Heart left ventricle (tissue), 16 donors: ENCODE data around the gene ARHGAP40. TPM values are rescaled to one million over a fixed set of nuclear protein-coding genes. Genes with fewer than 3 reads are reported as not detected.

Source experiments
- ATAC-seq, 4 donors: fragments of 200-7000 bp; cut with Tn5 transposase; one replicate each; pipeline ENCODE4 v1.9.1; 2020 to 2022; ENCODE audit warnings: moderate library complexity in 4 of 4, mild to moderate bottlenecking in 3 of 4, moderate number of reproducible peaks in 1 of 4
- DNase-seq, 5 donors: peaks; one replicate each; pipeline ENCODE4 v3.0.0-alpha.2; 2020
- H3K27ac ChIP-seq, 12 donors: fragments of 200-600 bp; sonication (generic) in 4 of 12; one replicate each; pipeline versions ENCODE4 v1.5.0 to v1.8.0; 2016 to 2022; ENCODE audit warnings: mild to moderate bottlenecking in 2 of 12
- H3K27me3 ChIP-seq, 9 donors: fragments of 200-600 bp; sonication (generic) in 2 of 9; one replicate each; pipeline versions ENCODE4 v1.5.1 to v1.8.0; 2016 to 2022; ENCODE audit warnings: mild to moderate bottlenecking in 3 of 9
- H3K36me3 ChIP-seq, 9 donors: fragments of 200-600 bp; sonication (generic) in 2 of 9; one replicate each; pipeline versions ENCODE4 v1.5.0 to v1.8.0; 2018 to 2022; ENCODE audit warnings: mild to moderate bottlenecking in 2 of 9
- H3K4me1 ChIP-seq, 12 donors: fragments of 200-600 bp; sonication (generic) in 4 of 12; one replicate each; pipeline versions ENCODE4 v1.5.0 to v1.8.0; 2016 to 2022; ENCODE audit warnings: mild to moderate bottlenecking in 3 of 12
- H3K4me3 ChIP-seq, 12 donors: fragments of 200-600 bp; sonication (generic) in 4 of 12; one replicate each; pipeline versions ENCODE4 v1.5.0 to v1.8.0; 2017 to 2022; ENCODE audit warnings: mild to moderate bottlenecking in 9 of 12, moderate library complexity in 4 of 12
- H3K9me3 ChIP-seq, 12 donors: fragments of 200-600 bp; sonication (generic) in 4 of 12; one replicate each; pipeline versions ENCODE4 v1.5.0 to v1.8.0; 2016 to 2022; ENCODE audit warnings: mild to moderate bottlenecking in 1 of 12
- CTCF ChIP-seq, 12 donors: fragments of 200-600 bp; sonication (generic) in 4 of 12; IDR thresholded peaks; one replicate each; pipeline versions ENCODE4 v1.5.0 to v1.8.0; 2018 to 2022; ENCODE audit warnings: antibody characterized with exemption in 12 of 12, mild to moderate bottlenecking in 5 of 12
- POLR2A ChIP-seq, 2 donors: fragments of 450-650 bp; IDR thresholded peaks; one replicate each; pipeline ENCODE4 v1.6.1; 2017; ENCODE audit warnings: antibody characterized with exemption in 2 of 2, mild to moderate bottlenecking in 2 of 2, moderate library complexity in 2 of 2
- WGBS, 4 donors: extraction: QIAGEN DNeasy Blood & Tissue Kit in 2 of 4; methylation state at CpG; one replicate each; pipeline versions ENCODE4 v1.1.5 to v1.1.7; 2013 to 2018; 5-methylcytosine and 5-hydroxymethylcytosine counted together
- intact Hi-C, 10 donors: fragments of 100-400 bp; cut with DNase I; formaldehyde crosslinking; loops; one replicate each; pipeline versions ENCODE4 v1.11.1 to v1.14.2; 2022
- polyA plus RNA-seq, 2 donors: library from polyadenylated mRNA; stranded (reverse); fragments of 200-250 nt; gene quantifications; one replicate each; pipeline ENCODE4 v1.2.3, GENCODE V29; 2013
- total RNA-seq, 9 donors: library from RNA; depleted of rRNA in 2 of 9; stranded (reverse); fragments of >200 nt in 2 of 9; fragmentation: NEBNext Ultra II Directional in 3 of 9; extraction: Animal tissue kit (Norgen Biotek cat#: 25700) in 3 of 9; gene quantifications; one replicate each; pipeline versions ENCODE4 v1.1.0 to v1.2.4, GENCODE V29; 2016 to 2023
- donor health status: ischemic (EF 13 %, LVEDD 7.1; RV severe dilation, severe dysfunction).
- donor health status: healthy with polysubstance abuse.
- donor health status: DM: no; HTN: yes; CAD: no.
- donor health status: DM: no; HTN: no; CAD: no.
- donor health status: ischemic (EF 25% LVEDD 6.9; RV normal size, moderate dysfunction).
- donor health status: ischemic (EF 25% LVEDD 5.7; RV mildly dilated, moderate dysfunction).
- donor health status: healthy.
- donor health status: DM: yes; HTN: yes; CAD: no.
- donor health status: ischemic (EF 35%, LVEDD 5.7; RV mildly dilated, moderate dysfunction).
- donor health status: nonischemic (EF 11% LVEDD 7.7; RV severe dilation, severe dysfunction).
- donor health status: DM: yes; HTN: yes; CAD: no.
- donor health status: PGD.
- donor health status: ischemic (EF 29% LVEDD 5.4; RV normal size, mild dysfunction).
- donor health status: nonischemic (EF 23%, LVEDD 6.1; RV moderate dilation, normal function).

ARHGAP40 gene
- total and polyA plus RNA-seq, 11 donors = 0.03 TPM; not detected in 10

- Histone ChIP-seq H3K27me3 (peaks cover 0 to 41% (median 11%) of the 10 kb centered on the region in 9 donors), H3K27ac (no peak overlapping the region), H3K4me3 (no peak overlapping the region), H3K4me1 (no peaks in the 10 kb centered on the region), H3K36me3 (no peaks in the 10 kb centered on the region), H3K9me3 (no peaks in the 10 kb centered on the region)
- 50 to 58% (median 50%) methylated on average over 5 of the region's 5 CpGs for WGBS, 4 donors
- TF ChIP-seq POLR2A (IDR thresholded peaks at IDR 0.05) (no peak), CTCF (IDR thresholded peaks at IDR 0.05) (no peak)
- DNase-seq (no peak), ATAC-seq (no peak)
- intact Hi-C loops = no loop called here
Measured at GRCh38 chr20:38612751-38613515, 11.3 kb downstream of the ARHGAP40 start.

GRCh38 chr20:38615283-38615682, 13.7 kb downstream of the ARHGAP40 start:
- no peak overlapping the region for H3K4me3 ChIP-seq
- WGBS, 4 donors = 84 to 89% (median 86%) methylated on average over 5 to 15 of the region's 15 CpGs

GRCh38 chr20:38616457-38616856, 14.8 kb downstream of the ARHGAP40 start:
- Histone ChIP-seq H3K27me3 (peaks cover 0 to 55% (median 12%) of the 10 kb centered on the region in 9 donors), H3K9me3 (no peaks in the 10 kb centered on the region), H3K4me1 (no peaks in the 10 kb centered on the region), H3K36me3 (no peaks in the 10 kb centered on the region), H3K27ac (no peak overlapping the region), H3K4me3 (no peak overlapping the region)
- whole genome bisulfite sequencing, 4 donors = 84 to 93% (median 86%) methylated on average over 4 of the region's 4 CpGs
- intact Hi-C loops = no loop called here
- DNase-seq (no peak), ATAC-seq (no peak)
- TF ChIP-seq CTCF (IDR thresholded peaks at IDR 0.05) = no peak
- no peak for TF ChIP-seq POLR2A (IDR thresholded peaks at IDR 0.05)

More at GRCh38 chr20:38615283-38615682, 13.7 kb downstream of the ARHGAP40 start:
- TF ChIP-seq POLR2A (IDR thresholded peaks at IDR 0.05) = no peak
- no peak for TF ChIP-seq CTCF (IDR thresholded peaks at IDR 0.05)
- Histone ChIP-seq H3K4me1 (no peaks in the 10 kb centered on the region), H3K27me3 (peaks cover 0 to 53% (median 12%) of the 10 kb centered on the region in 9 donors), H3K9me3 (no peaks in the 10 kb centered on the region), H3K36me3 (no peaks in the 10 kb centered on the region), H3K27ac (no peak overlapping the region)
- intact Hi-C loops = no loop called here
- ATAC-seq = no peak
- DNase-seq = no peak

- Histone ChIP-seq H3K36me3 (no peaks in the 10 kb centered on the region), H3K27ac (no peak overlapping the region), H3K27me3 (peaks cover 0 to 47% (median 12%) of the 10 kb centered on the region in 9 donors), H3K4me3 (no peak overlapping the region), H3K9me3 (no peaks in the 10 kb centered on the region), H3K4me1 (no peaks in the 10 kb centered on the region)
- WGBS, 4 donors = 70 to 73% (median 72%) methylated on average over 16 of the region's 16 CpGs
- DNase-seq (no peak), ATAC-seq (no peak)
- no peak for TF ChIP-seq CTCF (IDR thresholded peaks at IDR 0.05)
- no peak for TF ChIP-seq POLR2A (IDR thresholded peaks at IDR 0.05)
- intact Hi-C loops = no loop called here
Measured at GRCh38 chr20:38617011-38617829, 15.6 kb downstream of the ARHGAP40 start.
